GM12872 (cell line): ENCODE measurements around the gene KCTD2.

Experiments used
- CTCF ChIP-seq: IDR thresholded peaks from 3 replicates; pipeline ENCODE4 v1.5.1; 2011; ENCODE audit warnings: low read depth, mild to moderate bottlenecking, low read length, moderate library complexity; ENCODE audit not compliant: insufficient read depth

Gene KCTD2

GRCh38 chr17:75039238-75039637 lies 7.8 kb upstream of the KCTD2 start:
- no peak for TF ChIP-seq CTCF

GRCh38 chr17:75041656-75042280 lies 5.3 kb upstream of the KCTD2 start:
- TF ChIP-seq CTCF: no peak

DNA sequence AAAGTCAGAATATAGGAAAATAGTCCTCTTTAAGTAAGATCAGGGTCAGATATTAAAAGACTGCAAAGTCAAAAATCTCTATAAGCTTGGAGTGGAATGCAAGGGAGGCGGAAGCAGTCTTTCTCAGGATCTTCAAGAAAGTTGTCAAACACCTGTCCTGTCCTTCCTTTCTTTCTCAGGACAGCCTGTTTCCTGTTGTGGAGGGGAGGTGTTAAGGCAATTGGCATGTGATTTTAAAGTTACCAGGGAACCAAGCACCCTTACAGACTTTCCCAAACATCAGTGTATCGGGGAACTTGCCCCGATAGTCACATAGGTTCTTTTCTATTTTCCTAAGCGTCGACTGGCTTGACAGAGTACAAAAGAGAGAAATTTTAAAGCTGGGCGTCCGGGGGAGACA lies 2.3 kb upstream of the KCTD2 start:
- no peak for TF ChIP-seq CTCF

DNA sequence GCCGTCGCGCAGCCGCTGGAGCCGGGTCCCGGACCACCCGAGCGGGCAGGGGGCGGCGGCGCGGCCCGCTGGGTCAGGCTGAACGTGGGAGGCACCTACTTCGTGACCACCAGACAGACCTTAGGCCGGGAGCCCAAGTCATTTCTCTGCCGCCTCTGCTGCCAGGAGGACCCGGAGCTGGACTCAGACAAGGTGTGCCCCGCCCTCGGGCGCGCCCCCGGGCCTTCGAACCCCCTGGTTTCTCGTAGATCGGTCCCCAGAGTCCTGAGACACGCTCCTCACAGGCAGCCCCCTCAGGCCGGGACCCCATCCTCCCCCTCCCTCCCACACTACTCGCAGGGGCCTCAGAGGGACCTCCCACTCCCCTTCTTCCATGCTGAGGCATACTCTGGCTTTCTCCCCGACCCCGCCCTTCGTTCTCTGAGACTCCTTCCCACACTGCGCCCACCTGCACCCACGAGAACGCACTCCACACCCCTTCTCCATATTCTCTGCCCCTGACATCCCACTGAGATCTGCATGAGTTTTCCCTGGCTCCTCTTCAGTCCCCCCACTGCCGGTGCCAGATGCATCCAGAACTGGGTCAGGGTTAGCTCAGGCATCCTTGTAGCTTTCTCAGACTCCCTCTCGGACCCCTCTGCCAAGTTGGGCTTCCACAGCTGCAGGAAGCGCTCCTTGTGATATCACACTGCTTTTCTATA lies 523 bp downstream of the KCTD2 start:
- no peak for TF ChIP-seq CTCF

GRCh38 chr17:75048249-75048878 lies 1.3 kb downstream of the KCTD2 start:
- no peak for TF ChIP-seq CTCF

DNA sequence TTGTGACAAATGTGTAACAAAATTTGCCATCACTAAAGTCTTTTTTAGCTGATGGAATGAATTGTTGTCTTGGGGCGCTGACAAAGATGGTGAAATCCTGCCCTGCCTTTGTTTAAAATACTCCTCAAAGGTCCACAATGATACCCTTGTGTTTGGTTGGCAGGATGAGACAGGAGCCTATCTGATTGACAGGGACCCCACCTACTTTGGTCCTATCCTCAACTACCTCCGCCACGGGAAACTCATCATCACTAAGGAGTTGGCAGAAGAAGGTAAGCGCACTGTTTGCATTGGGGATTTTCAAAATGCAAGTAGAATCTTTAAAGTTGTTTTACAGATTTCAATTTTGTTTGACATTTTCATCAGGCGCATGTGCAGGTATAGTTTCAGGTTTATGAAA lies 2.0 kb downstream of the KCTD2 start:
- TF ChIP-seq CTCF: no peak

GRCh38 chr17:75049706-75050105 lies 2.7 kb downstream of the KCTD2 start:
- TF ChIP-seq CTCF: no peak
